ENCODE results near the gene FOSL1.

The FOSL1 gene

GRCh38 chr11:65921876-65922275, 21.7 kb upstream of the FOSL1 start:
- H3K27ac ChIP-seq, result peak overlapping the region; percentile 93
- CTCF ChIA-PET, result interaction anchor here (0.6 to 1.2 kb wide), 3 partner anchors 35 to 101 kb away, joined by 3 to 5 read pairs (median 3); no protein-coding TSS in a partner anchor
- no peak for DNase-seq (ENCODE audit: low spot score)
- POLR2A ChIA-PET (ENCODE audit: low non-redundant PET), result interaction anchor here (0.6 kb wide), 1 partner anchor 113 kb away, joined by 4 read pairs; no protein-coding TSS in a partner anchor
- TF ChIP-seq CTCF (conservative IDR thresholded peaks at IDR 0.05; ENCODE audit: low read depth), result no peak

GRCh38 chr11:65921033-65921555, 20.9 kb upstream of the FOSL1 start:
- ChIA-PET POLR2A (ENCODE audit: low non-redundant PET) (interaction anchor here (0.6 kb wide), 1 partner anchor 112 kb away, joined by 4 read pairs; no protein-coding TSS in a partner anchor), CTCF (interaction anchor here (0.6 to 1.2 kb wide), 3 partner anchors 34 to 68 kb away, joined by 3 to 5 read pairs (median 4); no protein-coding TSS in a partner anchor)
- no peak for DNase-seq (ENCODE audit: low spot score)
- H3K27ac ChIP-seq, result peak overlapping the region; percentile 93
- no peak for TF ChIP-seq CTCF (conservative IDR thresholded peaks at IDR 0.05; ENCODE audit: low read depth)

GRCh38 chr11:65920372-65920802, 20.2 kb upstream of the FOSL1 start:
- peak overlapping the region; percentile 93 for H3K27ac ChIP-seq
- POLR2A ChIA-PET (ENCODE audit: low non-redundant PET), result interaction anchor here (0.6 kb wide), 1 partner anchor 31 kb away, joined by 3 read pairs; no protein-coding TSS in a partner anchor
- CTCF ChIA-PET, result interaction anchor here (0.6 to 1.2 kb wide), 2 partner anchors 35 to 69 kb away, joined by 4 to 5 read pairs; no protein-coding TSS in a partner anchor
- DNase-seq (ENCODE audit: low spot score), result no peak
- no peak for TF ChIP-seq CTCF (conservative IDR thresholded peaks at IDR 0.05; ENCODE audit: low read depth)

GRCh38 chr11:65919573-65920371, 19.6 kb upstream of the FOSL1 start:
- TF ChIP-seq CTCF (conservative IDR thresholded peaks at IDR 0.05; ENCODE audit: low read depth), result no peak
- POLR2A ChIA-PET (ENCODE audit: low non-redundant PET), result interaction anchor here (0.6 kb wide), 1 partner anchor 30 kb away, joined by 3 read pairs; no protein-coding TSS in a partner anchor
- CTCF ChIA-PET, result no interaction called here
- H3K27ac ChIP-seq, result peak overlapping the region; percentile 93
- no peak for DNase-seq (ENCODE audit: low spot score)

- peak within 1 kb of the TSS; percentile 93 for H3K27ac ChIP-seq
- ChIA-PET POLR2A (ENCODE audit: low non-redundant PET) (no interaction called here), CTCF (interaction anchor here (1.0 kb wide), 1 partner anchor 31 kb away, joined by 5 read pairs; the partner anchor contains the start of gene FIBP)
- DNase-seq (ENCODE audit: low spot score), result peak; percentile 94
- TF ChIP-seq CTCF (conservative IDR thresholded peaks at IDR 0.05; ENCODE audit: low read depth), result no peak
Measured at GRCh38 chr11:65919141-65919572, 19.0 kb upstream of the FOSL1 start, which contains the start of gene DRAP1. DRAP1 (plus strand) TSS chr11:65919426; CDS start chr11:65919502, 76 bp downstream.
